ENCODE results near the gene LASP1NB.
A peak's percentile ranks its signal among the peaks of the same experiment; 100 is the strongest.

The LASP1NB gene

GRCh38 chr17:38914741-38915638 is 10.4 kb upstream of the LASP1NB start (continued):
- TF ChIP-seq ZNF839 (CRISPR knock-in tag; IDR thresholded peaks at IDR 0.05; ENCODE audit: borderline replicate concordance): no peak
- no peak for TF ChIP-seq NR0B2 (CRISPR knock-in tag; IDR thresholded peaks at IDR 0.05)
- TF ChIP-seq ZSCAN22 (CRISPR knock-in tag; IDR thresholded peaks at IDR 0.05): no peak
- TF ChIP-seq NR3C1 (CRISPR knock-in tag; IDR thresholded peaks at IDR 0.05): no peak
- peak; percentile 65 for TF ChIP-seq GABPB1 (CRISPR knock-in tag; IDR thresholded peaks at IDR 0.05)
- TF ChIP-seq KMT2A (CRISPR knock-in tag; IDR thresholded peaks at IDR 0.05): no peak
- no peak for TF ChIP-seq ZNF207 (IDR thresholded peaks at IDR 0.05; ENCODE audit: borderline replicate concordance)
- TF ChIP-seq HOXA9 (CRISPR knock-in tag; IDR thresholded peaks at IDR 0.05; ENCODE audit: borderline replicate concordance): no peak
- no peak for TF ChIP-seq GZF1 (CRISPR knock-in tag; IDR thresholded peaks at IDR 0.05)
- TF ChIP-seq THAP11 (CRISPR knock-in tag; IDR thresholded peaks at IDR 0.05): peak; percentile 76
- no peak for TF ChIP-seq RBAK (CRISPR knock-in tag; IDR thresholded peaks at IDR 0.05)
- TF ChIP-seq ZBTB1 (CRISPR knock-in tag; IDR thresholded peaks at IDR 0.05; ENCODE audit: borderline replicate concordance): no peak
- peak; percentile 62 for TF ChIP-seq RXRB (CRISPR knock-in tag; IDR thresholded peaks at IDR 0.05; ENCODE audit: borderline replicate concordance)
- TF ChIP-seq NFE2L1 (CRISPR knock-in tag; IDR thresholded peaks at IDR 0.05; ENCODE audit: borderline replicate concordance): no peak
- no peak for TF ChIP-seq TOE1 (CRISPR knock-in tag; IDR thresholded peaks at IDR 0.05)
- 0 out of 2 replicates have a peak, but pooled peaks have one; percentile 76 for TF ChIP-seq ZNF782 (CRISPR knock-in tag; IDR thresholded peaks at IDR 0.05; ENCODE audit: borderline replicate concordance)
- peak; percentile 78 for TF ChIP-seq ZHX2 (IDR thresholded peaks at IDR 0.05; ENCODE audit: low read depth)
- TF ChIP-seq ZHX2 (CRISPR knock-in tag; IDR thresholded peaks at IDR 0.05; ENCODE audit: borderline replicate concordance): no peak
- no peak for TF ChIP-seq NBN (conservative IDR thresholded peaks at IDR 0.05)
- TF ChIP-seq ZNF761 (CRISPR knock-in tag; conservative IDR thresholded peaks at IDR 0.05): no peak
- 0 out of 2 replicates have a peak, but pooled peaks have one; percentile 31 for TF ChIP-seq CAMTA2 (CRISPR knock-in tag; IDR thresholded peaks at IDR 0.05; ENCODE audit: borderline replicate concordance)
- TF ChIP-seq ZNF841 (CRISPR knock-in tag; IDR thresholded peaks at IDR 0.05; ENCODE audit: borderline replicate concordance): no peak
- no peak for TF ChIP-seq NFATC3 (CRISPR knock-in tag; IDR thresholded peaks at IDR 0.05)
- no peak for TF ChIP-seq ZNF335 (CRISPR knock-in tag; IDR thresholded peaks at IDR 0.05)
- TF ChIP-seq NR2F1 (CRISPR knock-in tag; IDR thresholded peaks at IDR 0.05): peak; percentile 59 to 66
- TF ChIP-seq HNF4A (CRISPR knock-in tag; IDR thresholded peaks at IDR 0.05): peak; percentile 95

Data from HepG2 (cell line).